PC-3 (cell line): ENCODE data around the gene RAB7A. TPM values are rescaled to one million over a fixed set of nuclear protein-coding genes. Genes with fewer than 3 reads are reported as not detected.

Experiments used
- ATAC-seq: fragments of 200-7000 bp; cut with Tn5 transposase; 2 replicates; pipeline ENCODE4 v1.9.1; 2020; ENCODE audit warnings: mild to moderate bottlenecking, moderate library complexity
- BruUV-seq: library from RNA; stranded (reverse); fragments of 400-500 nt; replicated peaks from 2 replicates; lab custom pipeline; 2021; lab: Mats Ljungman, UMichigan
- CTCF ChIA-PET: fragments of 300-600 bp; sonication (Branson Sonifier 250); formaldehyde crosslinking; loops from one replicate; lab custom pipeline; 2022; ENCODE audit warnings: antibody characterized with exemption; lab: Charles Lee
- POLR2A ChIA-PET: fragments of 300-600 bp; sonication (Branson Sonifier 250); formaldehyde crosslinking; loops from one replicate; lab custom pipeline; 2022; ENCODE audit warnings: antibody characterized with exemption; ENCODE audit not compliant: unreplicated experiment; lab: Charles Lee
- DNase-seq: peaks from one replicate; pipeline ENCODE4 v3.0.0-alpha.2; 2015
- H2AFZ ChIP-seq: fragments of 300-600 bp; sonication (generic); 2 replicates; pipeline ENCODE4 v1.6.0; 2016; ENCODE audit warnings: antibody characterized with exemption, low read length
- H3F3A ChIP-seq: fragments of 300-600 bp; sonication (generic); one replicate; pipeline ENCODE4 v1.6.0; 2017; ENCODE audit warnings: antibody characterized with exemption, low read length, control low read depth, mild to moderate bottlenecking; ENCODE audit not compliant: unreplicated experiment
- H3K27ac ChIP-seq: fragments of 300-600 bp; sonication (generic); 2 replicates; pipeline ENCODE4 v1.5.1; 2016; ENCODE audit warnings: mild to moderate bottlenecking, low read length
- H3K27me3 ChIP-seq: fragments of 300-600 bp; sonication (generic); 2 replicates; pipeline ENCODE4 v1.6.1; 2016; ENCODE audit warnings: low read length, mixed read lengths
- H3K36me3 ChIP-seq: fragments of 300-600 bp; sonication (generic); 2 replicates; pipeline ENCODE4 v1.6.1; 2016; ENCODE audit warnings: low read depth, mixed run types, low read length, mixed read lengths
- H3K4me1 ChIP-seq: fragments of 300-600 bp; sonication (generic); 2 replicates; pipeline ENCODE4 v1.5.1; 2016; ENCODE audit warnings: low read length; ENCODE audit not compliant: insufficient read depth
- H3K4me2 ChIP-seq: fragments of 300-600 bp; sonication (generic); 2 replicates; pipeline ENCODE4 v1.6.0; 2016; ENCODE audit warnings: low read length
- H3K4me3 ChIP-seq: fragments of 300-600 bp; sonication (generic); 2 replicates; pipeline ENCODE4 v1.5.1; 2016; ENCODE audit warnings: mild to moderate bottlenecking, low read length, mixed read lengths
- H3K79me2 ChIP-seq: fragments of 300-600 bp; sonication (generic); 2 replicates; pipeline ENCODE4 v1.6.1; 2017; ENCODE audit warnings: low read length, mixed read lengths
- H3K9ac ChIP-seq: fragments of 300-600 bp; sonication (generic); 2 replicates; pipeline ENCODE4 v1.6.0; 2016; ENCODE audit warnings: mild to moderate bottlenecking, low read length
- H3K9me2 ChIP-seq: fragments of 300-600 bp; sonication (generic); replicated peaks from 2 replicates; pipeline ENCODE4 v1.6.1; 2016; ENCODE audit warnings: mixed run types, low read length, mixed read lengths
- H3K9me3 ChIP-seq: fragments of 300-600 bp; sonication (generic); 2 replicates; pipeline ENCODE4 v1.6.1; 2016; ENCODE audit warnings: low read length, mixed read lengths
- H4K20me1 ChIP-seq: fragments of 300-600 bp; sonication (generic); 2 replicates; pipeline ENCODE4 v1.6.1; 2016; ENCODE audit warnings: low read length, mixed read lengths
- EZH2 ChIP-seq: fragments of 300-600 bp; sonication (generic); IDR thresholded peaks from one replicate; pipeline ENCODE4 v1.6.1; 2017; ENCODE audit warnings: antibody characterized with exemption, mild to moderate bottlenecking, low read length; ENCODE audit not compliant: unreplicated experiment
- EZH2phosphoT487 ChIP-seq: fragments of 300-600 bp; sonication (generic); IDR thresholded peaks from 2 replicates; pipeline ENCODE4 v1.6.1; 2018; ENCODE audit warnings: mild to moderate bottlenecking, antibody characterized with exemption, low read length, borderline replicate concordance
- intact Hi-C: fragments of 100-400 bp; cut with micrococcal nuclease; formaldehyde crosslinking; loops from 2 replicates; pipeline ENCODE4 v1.9.0; 2023
- total RNA-seq: library from RNA; depleted of rRNA; stranded (reverse); fragments of >200 nt; gene quantifications from 2 replicates; pipeline ENCODE4 v1.2.3, GENCODE V29; 2014
- TF ChIP-seq, protein P1 (sequence below): fragments of 300-600 bp; sonication (generic); conservative IDR thresholded peaks from 2 replicates; pipeline ENCODE4 v1.5.1; 2017; ENCODE audit warnings: antibody characterized with exemption, low read depth, mild to moderate bottlenecking, low read length

The RAB7A gene
- total RNA-seq, 1 experiment from 2014 or later = 48.0 TPM

DNA sequence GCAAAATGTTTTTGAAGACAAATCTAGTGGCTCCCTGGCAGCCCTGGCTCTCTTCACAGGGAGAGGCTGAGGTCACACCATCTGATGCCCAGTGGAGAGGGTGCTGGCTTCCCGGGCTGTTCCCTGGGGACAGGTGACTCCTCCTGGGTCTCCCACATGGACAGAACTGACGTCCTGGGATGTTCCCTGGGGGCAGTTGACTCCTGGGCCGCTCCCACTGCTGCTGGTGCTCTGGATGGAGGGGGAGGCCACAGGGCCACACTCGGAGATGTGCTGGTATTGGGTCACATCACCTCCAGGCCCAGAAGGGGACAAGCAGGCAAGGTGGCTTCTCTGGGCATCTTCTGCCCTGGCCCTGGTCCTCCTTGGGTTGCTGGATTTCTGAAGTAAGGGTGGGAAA is 125.6 kb downstream of the RAB7A start:
- POLR2A ChIA-PET = no interaction called here
- Histone ChIP-seq H3K4me3 (no peak overlapping the region), H4K20me1 (no peaks in the 10 kb centered on the region), H3K4me1 (no peaks in the 10 kb centered on the region), H2AFZ (no peak overlapping the region), H3K27me3 (no peaks in the 10 kb centered on the region), H3K4me2 (no peak overlapping the region), H3K27ac (no peak overlapping the region), H3K9me2 (no peaks in the 10 kb centered on the region), H3K9ac (no peak overlapping the region), H3K79me2 (no peaks in the 10 kb centered on the region), H3K36me3 (no peaks in the 10 kb centered on the region), H3F3A (no peaks in the 10 kb centered on the region), H3K9me3 (0 out of 2 replicates have a peak, but pooled peaks cover 5% of the 10 kb centered on the region)
- ATAC-seq (no peak), DNase-seq (no peak)
- intact Hi-C loops = no loop called here
- CTCF ChIA-PET = no interaction called here
- BruUV-seq = no TSS peak
- TF ChIP-seq EZH2 (no peak), EZH2phosphoT487 (no peak)
- TF ChIP-seq, protein P1, sequence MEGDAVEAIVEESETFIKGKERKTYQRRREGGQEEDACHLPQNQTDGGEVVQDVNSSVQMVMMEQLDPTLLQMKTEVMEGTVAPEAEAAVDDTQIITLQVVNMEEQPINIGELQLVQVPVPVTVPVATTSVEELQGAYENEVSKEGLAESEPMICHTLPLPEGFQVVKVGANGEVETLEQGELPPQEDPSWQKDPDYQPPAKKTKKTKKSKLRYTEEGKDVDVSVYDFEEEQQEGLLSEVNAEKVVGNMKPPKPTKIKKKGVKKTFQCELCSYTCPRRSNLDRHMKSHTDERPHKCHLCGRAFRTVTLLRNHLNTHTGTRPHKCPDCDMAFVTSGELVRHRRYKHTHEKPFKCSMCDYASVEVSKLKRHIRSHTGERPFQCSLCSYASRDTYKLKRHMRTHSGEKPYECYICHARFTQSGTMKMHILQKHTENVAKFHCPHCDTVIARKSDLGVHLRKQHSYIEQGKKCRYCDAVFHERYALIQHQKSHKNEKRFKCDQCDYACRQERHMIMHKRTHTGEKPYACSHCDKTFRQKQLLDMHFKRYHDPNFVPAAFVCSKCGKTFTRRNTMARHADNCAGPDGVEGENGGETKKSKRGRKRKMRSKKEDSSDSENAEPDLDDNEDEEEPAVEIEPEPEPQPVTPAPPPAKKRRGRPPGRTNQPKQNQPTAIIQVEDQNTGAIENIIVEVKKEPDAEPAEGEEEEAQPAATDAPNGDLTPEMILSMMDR = no peak

DNA sequence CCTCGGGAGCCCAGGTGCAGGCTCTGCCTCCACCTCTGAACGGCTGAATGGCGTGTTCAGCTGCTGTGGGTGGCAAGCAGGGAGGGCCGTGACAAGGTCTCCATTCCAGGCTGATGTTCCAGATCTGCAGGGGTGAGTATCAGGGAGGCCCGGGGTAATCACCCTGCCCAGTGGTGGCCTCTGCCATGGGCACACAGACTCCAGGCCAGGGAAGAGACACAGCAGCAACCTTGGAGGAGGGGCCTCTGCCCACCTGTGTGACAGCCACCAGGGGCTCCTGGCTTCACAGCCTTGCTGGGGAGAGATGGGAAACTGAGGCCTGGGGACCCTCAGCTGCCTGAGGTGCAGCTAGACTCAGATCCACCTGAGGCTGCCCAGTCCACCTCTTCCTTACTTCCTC is 127.8 kb downstream of the RAB7A start:
- CTCF ChIA-PET = no interaction called here

DNA sequence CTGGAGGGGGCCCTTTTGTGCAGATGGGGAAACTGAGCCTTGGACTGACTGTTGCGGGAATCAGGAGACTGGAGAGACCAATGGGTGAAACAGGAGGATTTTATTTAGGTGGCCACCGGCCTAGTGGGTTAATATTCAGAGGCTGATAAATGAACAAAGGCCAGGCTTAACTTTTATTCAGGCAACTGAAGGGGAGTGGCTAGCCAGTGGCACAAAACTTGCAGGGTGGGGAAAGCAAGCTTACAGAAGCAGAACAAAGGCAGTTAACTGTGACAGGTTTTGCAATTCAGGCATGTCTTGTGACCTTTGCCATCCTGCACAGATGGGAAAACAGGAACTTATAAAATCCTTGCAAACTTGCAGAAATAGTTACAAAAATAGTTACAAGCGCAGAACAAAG is 128.5 kb downstream of the RAB7A start:
- Histone ChIP-seq H3K79me2 (no peaks in the 10 kb centered on the region), H4K20me1 (no peaks in the 10 kb centered on the region), H3K4me1 (no peaks in the 10 kb centered on the region), H3K36me3 (no peaks in the 10 kb centered on the region), H2AFZ (no peak overlapping the region), H3K27me3 (no peaks in the 10 kb centered on the region), H3K9me2 (no peaks in the 10 kb centered on the region), H3K4me3 (no peak overlapping the region), H3F3A (no peaks in the 10 kb centered on the region), H3K9ac (no peak overlapping the region), H3K4me2 (no peak overlapping the region), H3K9me3 (peaks cover 9% of the 10 kb centered on the region; the same call in 1 of the 2 replicates), H3K27ac (no peak overlapping the region)
- POLR2A ChIA-PET = no interaction called here
- DNase-seq (no peak), ATAC-seq (no peak)
- CTCF ChIA-PET = no interaction called here
- intact Hi-C loops = no loop called here
- BruUV-seq = no TSS peak
- TF ChIP-seq, protein P1 = no peak

More for the DNA sequence above, 127.8 kb downstream of the RAB7A start:
- H3K79me2 ChIP-seq = no peaks in the 10 kb centered on the region
- H2AFZ ChIP-seq = no peak overlapping the region
- no peaks in the 10 kb centered on the region for H3F3A ChIP-seq
- POLR2A ChIA-PET = no interaction called here
- no TSS peak for BruUV-seq
- no peaks in the 10 kb centered on the region for H3K36me3 ChIP-seq
- H3K9me2 ChIP-seq = no peaks in the 10 kb centered on the region
- H3K4me2 ChIP-seq = no peak overlapping the region
- no peaks in the 10 kb centered on the region for H3K27me3 ChIP-seq
- H4K20me1 ChIP-seq = no peaks in the 10 kb centered on the region
- no peak overlapping the region for H3K27ac ChIP-seq
- ATAC-seq (no peak), DNase-seq (no peak)
- H3K9ac ChIP-seq = no peak overlapping the region
- intact Hi-C loops = no loop called here
- peaks cover 5% of the 10 kb centered on the region; the same call in 1 of the 2 replicates for H3K9me3 ChIP-seq
- no peak overlapping the region for H3K4me3 ChIP-seq
- no peaks in the 10 kb centered on the region for H3K4me1 ChIP-seq
- TF ChIP-seq EZH2 = no peak
- TF ChIP-seq, protein P1 = no peak
- no peak for TF ChIP-seq EZH2phosphoT487
